RWPE1 (cell line): ENCODE results near the gene ZDHHC24.
A peak's percentile ranks its signal among the peaks of the same experiment; 100 is the strongest.

Experiments used
- CTCF ChIA-PET: fragments of 350-600 bp; sonication (Branson Sonifier 250); formaldehyde crosslinking; extraction: SDS; loops from one replicate; lab custom pipeline; 2021; lab: Yijun Ruan, JAX
- POLR2A ChIA-PET: fragments of 400-600 bp; formaldehyde crosslinking; extraction: SDS; loops from one replicate; lab custom pipeline; 2020; ENCODE audit warnings: antibody characterized with exemption; ENCODE audit not compliant: low non-redundant PET; lab: Yijun Ruan, JAX
- DNase-seq: peaks from one replicate; pipeline ENCODE4 v3.0.0; 2012; ENCODE audit warnings: low spot score
- H3K27ac ChIP-seq: fragments of 450-650 bp; 2 replicates; pipeline ENCODE4 v1.5.1; 2017
- CTCF ChIP-seq: fragments of 450-650 bp; conservative IDR thresholded peaks from 2 replicates; pipeline ENCODE4 v1.5.1; 2017; ENCODE audit warnings: low read depth, mild to moderate bottlenecking

Gene ZDHHC24

GRCh38 chr11:66556086-66556485 lies 10.2 kb upstream of the ZDHHC24 start:
- ChIA-PET CTCF (no interaction called here), POLR2A (no interaction called here)
- no peak for DNase-seq
- H3K27ac ChIP-seq = no peak overlapping the region
- no peak for TF ChIP-seq CTCF

- no peak overlapping the region for H3K27ac ChIP-seq
- DNase-seq = no peak
- POLR2A ChIA-PET = no interaction called here
- CTCF ChIA-PET = interaction anchor here (0.6 kb wide), 1 partner anchor 664 kb away, joined by 3 read pairs; no protein-coding TSS in a partner anchor
- TF ChIP-seq CTCF = no peak
These were observed 9.6 kb upstream of the ZDHHC24 start for GRCh38 chr11:66555416-66555815.

GRCh38 chr11:66554602-66555001 lies 8.8 kb upstream of the ZDHHC24 start:
- no peak overlapping the region for H3K27ac ChIP-seq
- ChIA-PET CTCF (no interaction called here), POLR2A (no interaction called here)
- DNase-seq = no peak
- no peak for TF ChIP-seq CTCF

- ChIA-PET POLR2A (no interaction called here), CTCF (no interaction called here)
- TF ChIP-seq CTCF = no peak
- no peak overlapping the region for H3K27ac ChIP-seq
- no peak for DNase-seq
These were observed 5.0 kb upstream of the ZDHHC24 start for GRCh38 chr11:66550887-66551286.

- CTCF ChIA-PET = no interaction called here
- no peak overlapping the region for H3K27ac ChIP-seq
- POLR2A ChIA-PET = no interaction called here
- DNase-seq = no peak
- no peak for TF ChIP-seq CTCF
These were observed 3.8 kb upstream of the ZDHHC24 start for GRCh38 chr11:66549696-66550095.

GRCh38 chr11:66548774-66549630 lies 3.2 kb upstream of the ZDHHC24 start:
- POLR2A ChIA-PET = no interaction called here
- H3K27ac ChIP-seq = peak overlapping the region; percentile 4; the same call in 1 of the 2 replicates
- no peak for DNase-seq
- CTCF ChIA-PET = no interaction called here
- no peak for TF ChIP-seq CTCF
